IPS-18c (cell line): ENCODE measurements around the gene CUBN.

Experiments
- H3K4me3 ChIP-seq: 2 replicates; pipeline ENCODE4 v1.7.0; 2013; ENCODE audit warnings: low read depth, mild to moderate bottlenecking, low read length, moderate library complexity; ENCODE audit not compliant: insufficient read depth
- H3K9me3 ChIP-seq: one replicate; pipeline ENCODE4 v1.6.1; 2013; ENCODE audit warnings: mild to moderate bottlenecking, low read length, moderate library complexity; ENCODE audit not compliant: control insufficient read depth, insufficient read depth

CUBN gene

DNA sequence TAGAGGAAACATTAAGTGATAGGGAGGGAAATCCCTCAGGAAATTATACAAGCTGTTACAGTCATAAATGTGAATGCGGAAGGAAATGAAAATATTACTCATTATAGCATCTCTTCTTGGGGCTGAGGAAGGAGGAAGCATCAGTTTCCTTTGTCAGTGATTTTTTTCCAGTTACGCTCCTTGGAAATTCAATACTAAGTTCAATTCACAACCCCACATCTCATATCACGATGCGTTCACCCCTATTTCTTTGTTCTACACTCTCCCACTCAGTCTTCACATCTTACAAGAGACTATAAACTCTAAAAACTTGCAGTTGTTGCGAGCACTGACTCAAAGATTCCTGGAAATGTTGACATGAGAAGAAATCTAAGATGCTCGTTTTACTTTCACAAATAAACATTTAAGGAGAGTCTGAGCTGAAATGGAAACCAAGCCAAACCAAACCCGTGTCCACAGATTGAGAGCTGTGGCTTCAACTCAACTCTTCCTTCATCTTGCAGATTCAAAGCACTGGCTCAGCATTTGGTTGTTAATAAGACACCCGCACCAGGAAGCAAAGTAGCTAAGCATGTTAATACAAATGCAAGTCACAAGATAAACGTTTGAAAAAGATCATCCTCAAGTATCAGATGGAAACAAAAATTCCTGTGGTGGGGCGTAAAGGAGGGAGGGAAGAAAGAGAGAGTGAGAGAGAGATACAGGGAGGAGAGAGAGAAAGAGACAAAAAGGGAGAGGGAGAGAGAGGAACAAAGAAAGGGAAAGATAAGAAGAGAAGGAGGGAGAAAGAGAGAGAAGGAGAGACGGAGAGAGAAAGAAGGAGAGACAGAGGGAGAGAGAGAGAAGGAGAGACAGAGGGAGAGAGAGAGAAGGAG is 162.4 kb downstream of the CUBN start:
- no peak overlapping the region for H3K4me3 ChIP-seq
- no peaks in the 10 kb centered on the region for H3K9me3 ChIP-seq

DNA sequence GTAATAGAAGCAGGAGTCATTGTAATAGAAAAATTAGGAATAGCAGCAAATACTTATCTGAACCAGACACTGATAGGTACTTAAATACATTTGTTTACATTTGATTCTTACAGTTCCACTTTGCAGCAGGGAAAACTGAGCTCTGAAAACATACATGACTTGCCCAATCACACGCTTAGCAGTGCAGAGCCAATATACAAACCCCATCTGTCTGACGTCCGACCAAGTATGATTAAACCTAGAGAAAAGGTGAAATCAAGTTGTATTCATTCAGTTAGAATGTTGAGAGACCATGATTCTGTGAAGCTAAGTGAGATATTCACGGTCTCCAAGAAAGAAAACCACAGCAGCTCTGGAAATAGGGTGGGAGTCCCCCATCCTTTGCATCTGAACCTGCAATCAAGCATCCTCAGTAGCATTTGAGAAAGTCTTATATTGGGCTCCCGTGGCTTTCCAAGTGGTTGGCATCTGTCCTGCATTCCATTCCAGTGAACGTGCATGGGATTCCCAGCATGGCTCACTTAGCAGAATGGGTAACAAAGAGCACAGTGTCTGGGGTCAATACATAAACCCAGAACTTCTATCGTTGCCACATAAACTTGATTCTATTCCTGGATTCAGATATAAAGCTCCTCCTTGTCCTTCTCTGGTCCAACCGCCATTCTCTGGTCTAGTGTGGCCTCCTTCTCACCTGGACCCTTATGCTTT is 163.7 kb downstream of the CUBN start:
- no peaks in the 10 kb centered on the region for H3K9me3 ChIP-seq
- no peak overlapping the region for H3K4me3 ChIP-seq

DNA sequence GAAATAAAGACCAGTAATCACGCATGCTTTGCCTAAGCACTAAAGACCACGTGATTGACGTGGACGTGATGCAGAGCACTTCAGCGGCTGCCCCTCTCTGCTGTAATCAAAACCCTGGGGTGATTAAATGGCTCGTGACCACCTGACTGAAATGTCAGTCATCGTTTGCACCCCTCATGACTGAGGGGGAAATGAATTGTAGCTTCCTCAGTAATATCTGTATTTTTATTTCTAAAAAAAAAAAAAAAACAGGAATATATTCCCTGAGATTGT is 164.3 kb downstream of the CUBN start:
- no peak overlapping the region for H3K4me3 ChIP-seq
- H3K9me3 ChIP-seq: no peaks in the 10 kb centered on the region

- Histone ChIP-seq H3K9me3 (no peaks in the 10 kb centered on the region), H3K4me3 (no peak overlapping the region)
Measured at GRCh38 chr10:16964576-16965343, 164.9 kb downstream of the CUBN start.

DNA sequence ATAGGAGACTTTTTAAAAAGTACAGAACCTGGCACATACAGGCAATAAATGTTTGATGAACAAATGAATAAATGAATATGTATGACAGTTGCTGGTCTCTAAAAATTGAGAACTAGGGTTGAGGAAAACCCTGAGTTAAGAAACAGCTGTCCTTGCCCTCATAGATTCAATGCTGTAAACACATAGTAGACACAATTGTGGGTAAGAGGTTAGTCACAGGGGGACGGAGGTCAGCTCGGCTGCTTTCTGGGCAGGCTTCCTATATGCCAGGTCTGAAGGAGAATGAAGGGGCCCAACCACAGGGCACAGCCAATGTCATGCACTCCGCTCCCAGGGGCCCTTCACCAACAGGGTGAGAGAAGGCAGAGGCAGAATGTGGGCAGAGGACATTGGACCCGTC is 169.1 kb downstream of the CUBN start:
- Histone ChIP-seq H3K9me3 (no peaks in the 10 kb centered on the region), H3K4me3 (no peak overlapping the region)

DNA sequence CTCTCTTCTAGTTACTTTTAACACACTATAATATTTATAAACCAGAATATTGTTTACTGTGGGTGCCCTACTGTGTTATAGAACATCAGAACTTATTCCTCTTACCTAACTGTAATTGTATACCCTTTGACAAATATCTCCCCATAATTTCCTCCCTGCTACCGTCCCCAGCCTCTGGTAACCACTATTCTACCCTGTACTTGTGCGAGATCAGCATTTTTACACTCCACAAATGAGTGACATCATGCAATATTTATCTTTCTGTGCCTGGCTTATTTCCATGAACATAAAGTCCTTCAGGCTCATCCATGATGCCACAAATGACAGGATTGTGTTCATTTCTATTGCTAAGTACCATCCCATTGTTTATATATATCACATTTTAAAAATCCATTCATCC is 172.6 kb downstream of the CUBN start:
- H3K9me3 ChIP-seq: no peaks in the 10 kb centered on the region
- H3K4me3 ChIP-seq: no peak overlapping the region

DNA sequence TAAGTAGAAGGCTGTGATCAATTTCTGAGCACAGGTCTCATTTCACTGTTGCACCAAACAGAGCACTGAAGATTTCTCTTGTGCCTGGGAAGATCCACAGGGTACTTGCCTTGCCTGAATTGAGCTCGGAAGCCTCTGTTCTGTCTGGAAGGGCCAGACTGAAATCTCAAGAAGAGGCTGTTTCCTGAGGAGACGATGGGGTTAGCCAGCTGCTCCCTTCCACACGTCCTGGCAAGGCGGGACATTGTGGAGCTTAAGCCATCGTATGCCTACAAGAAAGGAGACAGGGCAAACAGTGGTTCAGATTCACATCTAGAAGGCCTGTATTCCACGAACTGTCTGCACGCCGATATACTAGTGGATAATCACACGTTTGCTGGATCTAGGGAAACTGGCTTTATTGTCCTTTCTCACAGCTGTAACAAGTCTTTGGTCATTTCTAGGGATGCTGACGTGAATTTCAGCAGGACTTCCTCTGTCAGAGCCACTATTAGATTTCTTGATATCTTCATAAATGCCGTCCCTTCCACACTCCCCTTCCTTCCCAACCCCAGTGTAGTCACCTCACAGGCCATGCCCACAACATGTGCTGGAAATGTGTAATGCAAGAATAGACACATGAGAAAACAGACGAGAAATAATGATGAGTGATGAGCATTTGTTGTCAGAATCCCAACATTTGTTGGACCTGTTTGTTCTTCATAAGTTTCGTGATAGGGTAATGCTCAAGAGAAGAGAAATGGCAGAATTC is 175.2 kb downstream of the CUBN start:
- Histone ChIP-seq H3K9me3 (no peaks in the 10 kb centered on the region), H3K4me3 (no peak overlapping the region)

- Histone ChIP-seq H3K9me3 (no peaks in the 10 kb centered on the region), H3K4me3 (no peak overlapping the region)
Measured at GRCh38 chr10:16953270-16953669, 176.3 kb downstream of the CUBN start.

GRCh38 chr10:16952610-16953009 is 177.0 kb downstream of the CUBN start:
- H3K4me3 ChIP-seq: no peak overlapping the region
- H3K9me3 ChIP-seq: no peaks in the 10 kb centered on the region

DNA sequence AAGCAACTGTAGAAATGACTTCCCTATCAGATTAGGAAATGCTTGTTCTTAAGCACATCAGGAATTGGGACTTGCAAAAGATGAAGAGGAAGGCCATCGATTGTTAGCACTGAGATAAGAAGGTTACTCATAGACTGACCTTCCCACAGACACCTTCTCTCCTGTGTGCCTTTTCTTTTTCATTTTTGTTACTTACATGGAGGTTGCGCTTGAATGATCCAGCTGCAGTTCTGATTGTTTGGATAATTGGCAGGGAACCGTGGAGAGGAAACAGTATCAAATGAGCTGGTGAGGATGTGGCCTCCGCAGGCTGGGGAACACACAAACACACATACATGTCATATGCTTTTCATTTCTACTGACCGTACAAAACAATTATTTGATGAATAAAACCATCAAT is 177.5 kb downstream of the CUBN start:
- Histone ChIP-seq H3K4me3 (no peak overlapping the region), H3K9me3 (no peaks in the 10 kb centered on the region)

GRCh38 chr10:16950656-16951601 is 178.7 kb downstream of the CUBN start:
- no peak overlapping the region for H3K4me3 ChIP-seq
- no peaks in the 10 kb centered on the region for H3K9me3 ChIP-seq

DNA sequence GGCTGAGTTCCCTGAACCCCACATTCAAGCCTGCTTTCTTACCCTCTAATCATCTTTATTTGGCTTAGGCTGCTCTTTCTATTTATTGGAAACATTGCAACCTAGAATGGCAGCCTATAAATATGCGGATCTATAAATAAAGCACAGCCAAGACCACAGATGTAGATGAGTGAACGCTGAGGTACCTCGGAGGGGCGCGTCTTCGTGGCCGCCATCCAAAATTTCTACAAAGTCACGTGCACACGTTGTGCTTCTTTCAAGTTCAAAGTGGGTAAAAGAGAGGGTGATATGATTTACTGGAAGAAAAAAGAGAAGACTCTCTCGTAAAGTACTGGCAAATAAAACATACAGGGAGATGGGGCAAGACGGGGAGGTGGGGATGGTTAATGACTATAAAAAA is 179.8 kb downstream of the CUBN start:
- no peaks in the 10 kb centered on the region for H3K9me3 ChIP-seq
- no peak overlapping the region for H3K4me3 ChIP-seq

GRCh38 chr10:16948361-16948760 is 181.2 kb downstream of the CUBN start:
- H3K4me3 ChIP-seq: no peak overlapping the region
- H3K9me3 ChIP-seq: no peaks in the 10 kb centered on the region

- H3K4me3 ChIP-seq: no peak overlapping the region
- no peaks in the 10 kb centered on the region for H3K9me3 ChIP-seq
Measured at GRCh38 chr10:16947069-16947468, 182.5 kb downstream of the CUBN start.

GRCh38 chr10:16945593-16945992 is 184.0 kb downstream of the CUBN start:
- H3K9me3 ChIP-seq: no peaks in the 10 kb centered on the region
- H3K4me3 ChIP-seq: no peak overlapping the region

DNA sequence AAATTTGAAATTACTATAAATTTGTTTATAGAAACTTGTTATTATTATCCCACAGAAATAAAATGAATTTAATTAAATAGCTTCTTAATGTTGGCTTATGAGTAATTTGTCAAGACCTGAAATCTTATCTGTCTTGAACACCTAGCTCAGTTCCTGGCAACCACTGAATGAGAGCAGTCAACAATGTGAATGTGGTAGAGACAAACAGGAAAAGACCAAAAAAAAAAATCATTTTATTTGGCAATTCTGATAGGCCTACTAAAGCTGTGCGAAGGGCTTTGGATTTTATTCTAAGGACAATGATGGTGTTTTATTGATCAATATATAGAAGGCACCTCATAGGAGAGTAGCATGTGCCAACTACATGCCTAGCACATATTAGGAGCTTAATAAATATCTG is 184.6 kb downstream of the CUBN start:
- H3K9me3 ChIP-seq: no peaks in the 10 kb centered on the region
- no peak overlapping the region for H3K4me3 ChIP-seq
